DMS 273 treated with DMSO at 0.1 percent for 48 hours (cell line): ENCODE data around the gene PITHD1.
"Not testable (repeated sequence)": the region's sequence is repeated elsewhere in the genome, so short reads cannot be mapped to it uniquely, and the experiment has no call there.

ENCODE experiments used
- DNase-seq: peaks from one replicate; lab custom pipeline; 2025; lab: John Stamatoyannopoulos, UW

Gene PITHD1

DNA sequence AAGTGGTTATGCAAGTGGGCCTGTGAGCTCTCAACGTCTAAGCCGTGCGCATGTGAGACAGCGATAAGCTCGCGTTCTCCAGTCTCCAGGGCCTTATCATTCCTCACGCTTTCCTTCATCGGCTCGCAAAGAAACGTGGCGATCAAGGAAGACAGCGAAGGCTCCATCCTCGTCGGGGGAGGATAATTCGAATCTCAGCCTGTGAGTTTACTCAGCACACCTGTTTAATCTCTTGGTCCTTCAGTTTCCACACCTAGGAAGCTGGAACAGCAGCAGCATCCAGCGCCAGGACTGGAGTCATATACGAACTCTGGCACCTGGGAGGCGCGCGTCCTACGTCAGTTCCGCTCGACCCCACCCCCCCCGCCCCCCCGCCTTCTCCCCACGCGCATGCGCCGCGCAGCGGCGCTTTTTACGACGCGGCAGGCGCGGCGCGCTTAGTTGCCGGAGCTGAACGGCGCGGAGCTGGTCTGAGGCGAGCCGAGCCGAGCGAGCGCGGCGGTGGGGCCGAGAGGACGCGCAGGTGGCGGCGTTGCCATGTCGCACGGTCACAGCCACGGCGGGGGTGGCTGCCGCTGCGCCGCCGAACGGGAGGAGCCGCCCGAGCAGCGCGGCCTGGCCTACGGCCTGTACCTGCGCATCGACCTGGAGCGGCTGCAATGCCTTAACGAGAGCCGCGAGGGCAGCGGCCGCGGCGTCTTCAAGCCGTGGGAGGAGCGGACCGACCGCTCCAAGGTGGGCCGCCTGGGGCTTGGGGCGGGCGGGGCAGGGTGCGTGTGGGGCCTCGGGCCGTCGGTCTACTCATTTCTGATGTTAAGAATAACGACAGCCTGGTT is at the start of gene PITHD1:
PITHD1 (plus strand) TSS at position 440 of the 836 bp plus-strand sequence; CDS start at position 538, 98 bp downstream.
- peak; percentile 61 for DNase-seq

- DNase-seq: no peak
Measured at GRCh38 chr1:23732363-23733224, 45.6 kb upstream of the PITHD1 start.

DNA sequence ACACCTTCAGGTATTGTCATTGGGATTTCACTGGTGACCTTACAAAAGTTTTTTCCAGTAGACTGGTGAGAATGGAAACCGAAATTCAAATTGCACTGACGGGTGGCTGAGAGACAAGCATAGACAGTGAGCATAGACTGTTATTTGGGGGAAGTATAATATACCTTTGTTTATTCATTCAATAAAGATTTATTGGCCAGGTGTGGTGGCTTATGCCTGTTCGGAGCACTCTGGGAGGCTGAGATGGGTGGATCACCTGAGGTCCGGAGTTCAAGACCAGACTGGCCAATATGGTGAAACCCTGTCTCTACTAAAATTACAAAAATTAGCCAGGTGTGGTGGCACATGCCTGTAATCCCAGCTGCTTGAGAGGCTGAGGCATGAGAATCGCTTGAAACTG is 44.9 kb upstream of the PITHD1 start:
- not testable (repeated sequence) for DNase-seq

GRCh38 chr1:23736437-23737134 is 41.6 kb upstream of the PITHD1 start:
- no peak for DNase-seq

DNA sequence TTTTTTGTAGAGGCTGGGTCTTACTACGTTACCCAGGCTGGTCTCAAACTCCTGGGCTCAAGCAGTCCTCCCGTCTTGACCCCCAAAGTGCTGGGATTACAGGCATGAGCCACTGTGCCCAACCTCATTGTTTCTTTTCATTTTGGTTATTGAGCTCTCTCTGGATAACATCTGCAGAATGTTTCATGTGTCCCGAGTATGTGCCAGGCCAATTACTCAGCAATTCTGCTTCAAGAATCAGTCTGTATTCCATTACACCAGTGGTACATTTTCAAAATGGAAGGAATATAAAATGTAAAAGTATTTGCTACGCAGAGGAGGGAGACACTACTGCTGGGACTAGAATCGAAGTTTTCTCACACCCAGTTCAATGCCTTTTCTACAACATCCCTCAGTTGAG is 36.6 kb upstream of the PITHD1 start:
- no peak for DNase-seq

DNA sequence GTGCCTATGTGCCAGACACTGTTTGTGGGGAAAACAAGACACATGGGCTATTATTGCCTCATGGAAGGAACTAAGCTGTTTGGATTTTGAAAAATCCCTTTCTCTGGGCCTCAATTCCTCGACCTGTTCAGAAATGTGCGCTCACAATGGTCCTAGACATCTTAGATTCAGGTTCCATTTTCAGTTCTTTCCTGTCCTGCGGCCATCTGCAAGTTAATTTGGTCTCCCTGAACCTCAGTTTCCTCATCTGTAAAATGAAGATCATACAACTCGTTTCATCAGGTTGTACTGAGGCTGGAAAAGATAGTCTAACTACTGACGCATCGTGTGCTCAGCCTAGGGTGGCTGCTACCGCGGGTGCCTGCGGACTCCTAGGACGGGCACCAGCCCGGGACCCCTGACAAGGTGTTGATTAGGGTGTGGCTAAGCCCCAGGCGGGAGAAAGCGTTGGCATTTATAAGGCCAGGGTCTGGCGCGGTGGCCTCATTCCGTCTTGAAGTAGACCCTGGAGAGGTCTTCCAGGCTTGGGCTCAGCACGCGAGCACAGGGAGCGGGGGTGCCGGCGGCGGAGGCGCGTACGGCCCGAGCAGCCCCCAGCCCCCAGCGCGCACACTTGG is 35.4 kb upstream of the PITHD1 start:
- DNase-seq: no peak

DNA sequence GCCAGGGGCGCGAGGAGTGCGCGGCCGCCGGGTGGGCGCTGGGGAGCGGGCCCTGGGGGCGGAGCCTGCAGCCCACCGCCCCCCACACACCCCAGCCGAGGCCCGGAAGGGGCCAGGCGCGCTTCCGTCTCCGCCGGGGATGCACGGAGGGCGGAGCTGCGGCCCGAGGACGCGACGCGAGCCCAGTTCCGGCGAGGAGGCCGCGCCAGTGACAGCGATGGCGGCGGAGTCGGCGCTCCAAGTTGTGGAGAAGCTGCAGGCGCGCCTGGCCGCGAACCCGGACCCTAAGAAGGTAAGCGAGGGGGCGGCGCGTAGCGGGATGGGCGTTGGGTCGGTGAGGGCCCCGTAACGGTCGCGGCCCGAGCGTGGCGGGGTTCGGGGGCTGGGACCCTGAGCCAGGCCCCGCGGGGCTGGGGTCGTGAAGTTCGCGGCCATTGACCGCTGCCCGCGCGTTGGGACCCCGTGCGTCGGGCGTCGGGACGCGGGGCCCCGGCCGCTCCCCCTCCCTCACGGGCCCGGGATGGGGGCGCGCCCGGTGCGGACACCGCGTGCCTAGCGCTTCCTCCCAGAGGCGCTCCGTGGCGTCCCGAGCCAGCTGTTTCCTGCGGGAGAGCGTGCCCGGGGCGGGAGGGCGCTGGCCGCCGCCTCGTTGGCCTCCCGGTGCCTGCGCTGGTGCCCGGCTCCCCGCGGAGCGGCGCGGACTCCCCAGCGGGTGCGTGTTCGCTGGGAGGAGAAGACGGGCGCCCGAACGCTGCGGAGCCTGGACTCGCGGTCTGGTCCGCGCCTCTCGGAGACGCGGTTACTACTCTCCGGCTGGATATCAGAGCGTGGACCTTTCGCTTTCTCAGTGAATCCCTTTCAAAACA is 34.7 kb upstream of the PITHD1 start, which contains the start of gene ELOA:
ELOA (plus strand) TSS at position 185 of the 866 bp plus-strand sequence; CDS start at position 218, 33 bp downstream.
- no peak for DNase-seq

DNA sequence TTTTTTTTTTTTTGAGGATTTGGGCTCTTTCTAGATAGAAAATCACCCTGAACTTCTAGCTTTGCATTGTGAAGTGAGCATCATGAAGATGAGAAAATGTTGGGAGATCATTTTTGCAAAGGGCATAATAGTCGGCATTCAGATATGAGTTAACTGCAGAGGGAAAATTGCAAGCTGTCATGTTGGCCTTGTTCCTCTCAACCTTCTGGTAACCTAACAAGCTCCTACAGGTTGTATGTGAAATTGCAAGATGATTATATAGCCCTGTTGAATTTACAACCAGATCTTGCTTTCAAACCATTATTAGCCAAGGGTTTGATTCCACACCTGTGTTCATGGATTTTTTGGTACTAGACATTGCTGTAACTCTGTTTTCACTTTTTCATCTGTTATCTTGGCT is 32.7 kb upstream of the PITHD1 start:
- DNase-seq: peak; percentile 45

- no peak for DNase-seq
Measured at GRCh38 chr1:23748016-23748415, 30.2 kb upstream of the PITHD1 start.

- no peak for DNase-seq
Measured at GRCh38 chr1:23751050-23751814, 27.0 kb upstream of the PITHD1 start.

DNA sequence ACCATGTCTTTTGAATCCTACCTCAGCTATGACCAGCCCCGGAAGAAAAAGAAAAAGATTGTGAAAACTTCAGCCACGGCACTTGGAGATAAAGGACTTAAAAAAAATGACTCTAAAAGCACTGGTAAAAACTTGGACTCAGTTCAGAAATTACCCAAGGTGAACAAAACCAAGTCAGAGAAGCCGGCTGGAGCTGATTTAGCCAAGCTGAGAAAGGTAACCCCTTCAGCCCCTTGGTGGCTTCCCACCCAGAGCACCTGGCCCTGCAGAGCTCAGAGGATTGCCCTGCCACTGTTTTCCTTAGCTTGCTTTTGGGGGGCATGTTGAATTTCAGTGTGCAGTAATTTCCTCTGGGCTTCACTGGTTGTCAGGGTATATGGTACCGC is 26.4 kb upstream of the PITHD1 start:
- DNase-seq: no peak

- DNase-seq: no peak
Measured at GRCh38 chr1:23752909-23753308, 25.3 kb upstream of the PITHD1 start.

GRCh38 chr1:23756676-23757075 is 21.5 kb upstream of the PITHD1 start:
- DNase-seq: no peak

GRCh38 chr1:23757812-23758211 is 20.4 kb upstream of the PITHD1 start:
- DNase-seq: no peak

DNA sequence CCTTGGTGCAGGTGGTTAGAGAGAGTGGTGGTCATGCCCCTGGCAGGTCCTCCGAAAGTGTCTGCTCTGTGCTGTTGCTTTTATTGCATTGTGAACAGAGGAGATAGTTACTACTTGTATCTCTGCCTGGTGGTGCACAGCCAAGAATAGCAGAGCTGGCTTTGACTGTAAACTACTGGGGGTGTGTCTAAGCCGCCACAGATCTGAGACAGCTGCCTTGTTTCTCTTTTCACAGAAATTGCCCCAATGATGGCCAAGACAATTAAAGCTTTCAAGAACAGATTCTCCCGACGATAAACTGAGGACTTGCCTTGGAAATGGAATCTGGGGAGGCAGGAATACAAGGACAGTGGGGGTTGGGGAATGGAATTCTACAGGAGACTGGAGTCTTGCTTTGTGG is 18.9 kb upstream of the PITHD1 start:
- DNase-seq: no peak

GRCh38 chr1:23763041-23763577 is 15.1 kb upstream of the PITHD1 start:
- DNase-seq: no peak

GRCh38 chr1:23768733-23769132 is 9.5 kb upstream of the PITHD1 start:
- no peak for DNase-seq

DNA sequence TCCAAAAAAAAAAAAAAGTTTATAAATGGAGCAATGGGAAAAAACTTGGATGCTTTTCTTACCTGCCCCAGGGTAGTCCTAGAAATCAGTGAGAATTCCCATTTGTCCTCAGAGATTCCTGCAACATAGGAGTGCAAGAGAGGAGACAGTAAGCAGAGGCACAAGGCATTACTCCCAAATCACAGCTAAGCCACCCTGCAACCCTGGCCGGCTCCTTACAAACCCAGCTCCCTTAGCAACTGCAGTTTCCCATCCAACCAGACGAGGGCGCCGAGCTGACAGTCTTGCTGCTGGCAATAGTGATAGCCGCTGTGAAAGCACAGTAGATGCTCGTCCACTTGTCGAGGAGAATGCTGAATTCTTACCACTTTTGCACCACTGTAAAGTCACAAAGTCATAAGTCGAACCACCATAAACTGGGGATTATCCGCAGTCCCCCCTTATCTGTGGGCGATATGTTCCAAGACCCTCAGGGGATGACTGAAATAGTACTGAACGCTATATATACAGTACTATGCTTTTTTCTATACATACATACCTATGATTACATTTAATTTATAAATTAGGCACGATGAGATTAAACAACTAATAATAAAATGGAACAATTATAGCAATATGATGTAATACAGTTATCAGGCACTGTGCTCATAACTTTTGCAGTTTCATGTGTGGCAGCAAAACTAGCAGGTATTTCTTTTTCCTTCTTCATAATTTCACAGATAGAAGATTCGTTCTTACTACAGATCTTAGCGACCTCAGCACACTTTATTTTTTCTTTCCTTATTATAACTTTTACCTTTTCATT is 6.0 kb upstream of the PITHD1 start:
- no peak for DNase-seq

DNA sequence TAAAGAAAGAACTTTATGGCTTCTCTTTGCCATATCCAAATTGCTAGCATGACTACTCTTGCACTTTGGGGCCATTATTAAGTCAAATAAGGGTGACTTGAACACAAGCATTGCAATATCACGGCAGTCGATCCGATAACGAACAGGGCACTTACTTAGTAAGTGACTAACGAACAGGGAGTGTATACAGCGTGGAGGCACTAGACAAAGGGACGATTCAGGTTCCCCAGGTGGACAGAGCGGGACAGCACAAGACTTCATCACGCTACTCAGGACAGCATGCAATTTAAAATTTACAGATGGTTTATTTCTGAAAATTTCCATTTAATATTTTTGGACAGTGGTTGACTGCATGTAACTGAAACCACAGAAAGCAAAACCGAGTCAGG is 5.4 kb upstream of the PITHD1 start:
- DNase-seq: no peak
